GM08714 (cell line): ENCODE measurements around the gene RFESD.
"Not testable (repeated sequence)": the region's sequence is repeated elsewhere in the genome, so short reads cannot be mapped to it uniquely, and the experiment has no call there.

ENCODE experiments used
- H3K4me3 ChIP-seq: fragments of 200-500 bp; sonication (Bioruptor generic); 2 replicates; pipeline ENCODE4 v1.5.1; 2014; ENCODE audit warnings: mild to moderate bottlenecking, low read length, inconsistent platforms
- ZNF274 ChIP-seq: IDR thresholded peaks from 2 replicates; pipeline ENCODE4 v1.6.1; 2012; ENCODE audit warnings: mild to moderate bottlenecking, low read depth, low read length

RFESD gene

GRCh38 chr5:95697781-95698681 is 51.5 kb downstream of the RFESD start:
- no peak for TF ChIP-seq ZNF274
- H3K4me3 ChIP-seq: no peak overlapping the region

GRCh38 chr5:95699337-95699736 is 52.8 kb downstream of the RFESD start:
- TF ChIP-seq ZNF274: no peak
- no peak overlapping the region for H3K4me3 ChIP-seq

- no peak overlapping the region for H3K4me3 ChIP-seq
- no peak for TF ChIP-seq ZNF274
These were observed 54.5 kb downstream of the RFESD start for GRCh38 chr5:95701074-95701473.

- no peak overlapping the region for H3K4me3 ChIP-seq
- no peak for TF ChIP-seq ZNF274
These were observed 57.6 kb downstream of the RFESD start for GRCh38 chr5:95704150-95704549.

- not testable (repeated sequence) for H3K4me3 ChIP-seq
These were observed 59.6 kb downstream of the RFESD start for GRCh38 chr5:95706196-95706595.

GRCh38 chr5:95707055-95707454 is 60.5 kb downstream of the RFESD start:
- TF ChIP-seq ZNF274: no peak
- no peak overlapping the region for H3K4me3 ChIP-seq
